C1 segment of cervical spinal cord (tissue), 14 donors: ENCODE data around the gene PRKCH.

Source experiments
- DNase-seq, 14 donors: peaks; one replicate each; lab custom pipeline; 2025; lab: John Stamatoyannopoulos, UW

PRKCH gene

DNA sequence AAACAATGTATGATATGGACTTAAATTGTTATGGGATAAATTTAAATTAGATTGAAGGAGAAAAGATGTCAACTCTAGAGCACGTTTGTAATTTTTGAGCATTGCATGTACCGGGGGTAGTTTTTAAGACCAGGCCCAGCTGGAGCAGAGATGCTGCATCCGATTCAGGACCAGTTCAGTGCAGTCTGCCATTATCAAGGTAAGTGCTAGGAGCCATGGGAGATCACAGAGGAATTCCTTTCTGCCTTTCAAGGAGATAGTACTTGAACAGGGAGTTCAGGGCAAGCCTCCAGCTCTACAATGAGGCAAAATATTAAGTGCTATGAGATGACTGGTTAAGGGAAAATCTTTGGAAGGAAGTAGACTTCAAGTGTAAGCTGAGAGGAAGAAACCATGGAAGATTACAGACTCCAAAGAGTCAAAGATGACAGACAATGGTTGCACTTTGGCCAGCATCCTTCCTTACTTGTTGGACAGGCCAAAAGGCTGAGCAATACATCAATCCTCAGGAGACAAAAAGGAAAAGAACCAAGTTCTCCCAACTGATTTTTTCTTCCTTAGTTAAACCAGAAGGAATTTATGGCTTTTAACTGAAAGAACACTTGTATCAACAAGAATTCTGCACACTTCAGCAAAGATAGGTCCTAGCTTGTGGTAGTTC lies 260.7 kb downstream of the PRKCH start:
- DNase-seq, result no peak

DNA sequence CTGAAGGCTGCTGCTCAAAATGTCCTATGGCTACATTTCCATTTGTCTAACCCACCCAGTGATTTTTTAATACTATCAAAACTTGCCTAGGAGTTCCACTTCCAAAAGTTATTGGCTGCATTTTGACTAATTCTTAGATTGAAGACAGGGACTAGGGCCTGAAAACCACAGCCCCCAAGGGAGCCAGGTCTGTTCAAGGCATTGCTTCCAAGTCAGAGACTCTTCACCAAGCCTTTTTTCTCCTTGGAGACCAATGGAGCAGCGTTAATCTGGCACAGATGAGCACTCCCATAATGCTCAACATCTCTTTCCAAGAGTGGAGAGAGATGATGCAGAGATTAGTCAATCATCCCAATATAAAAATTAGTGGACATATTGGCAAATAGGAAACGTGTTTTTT lies 261.4 kb downstream of the PRKCH start:
- DNase-seq, result no peak

DNA sequence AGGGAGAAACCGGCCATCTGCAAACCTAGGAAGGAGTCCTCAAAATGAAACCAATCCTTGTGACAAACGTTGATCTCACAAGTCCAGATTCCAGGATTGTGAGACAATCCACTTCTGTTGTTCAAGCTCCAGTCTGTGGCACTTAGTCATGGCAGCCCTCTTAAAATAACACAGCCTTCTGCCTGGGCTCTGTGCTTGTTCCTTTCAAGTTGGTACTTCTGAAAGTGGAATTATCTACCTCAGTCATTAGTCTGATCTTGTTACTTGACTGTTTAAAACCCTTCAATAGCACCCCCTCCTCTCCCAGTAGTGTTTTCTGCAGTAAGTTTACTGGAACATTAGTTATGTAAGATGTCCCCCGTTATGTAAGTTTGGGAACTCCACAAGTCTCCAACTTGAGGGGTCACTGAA lies 263.0 kb downstream of the PRKCH start:
- no peak for DNase-seq

DNA sequence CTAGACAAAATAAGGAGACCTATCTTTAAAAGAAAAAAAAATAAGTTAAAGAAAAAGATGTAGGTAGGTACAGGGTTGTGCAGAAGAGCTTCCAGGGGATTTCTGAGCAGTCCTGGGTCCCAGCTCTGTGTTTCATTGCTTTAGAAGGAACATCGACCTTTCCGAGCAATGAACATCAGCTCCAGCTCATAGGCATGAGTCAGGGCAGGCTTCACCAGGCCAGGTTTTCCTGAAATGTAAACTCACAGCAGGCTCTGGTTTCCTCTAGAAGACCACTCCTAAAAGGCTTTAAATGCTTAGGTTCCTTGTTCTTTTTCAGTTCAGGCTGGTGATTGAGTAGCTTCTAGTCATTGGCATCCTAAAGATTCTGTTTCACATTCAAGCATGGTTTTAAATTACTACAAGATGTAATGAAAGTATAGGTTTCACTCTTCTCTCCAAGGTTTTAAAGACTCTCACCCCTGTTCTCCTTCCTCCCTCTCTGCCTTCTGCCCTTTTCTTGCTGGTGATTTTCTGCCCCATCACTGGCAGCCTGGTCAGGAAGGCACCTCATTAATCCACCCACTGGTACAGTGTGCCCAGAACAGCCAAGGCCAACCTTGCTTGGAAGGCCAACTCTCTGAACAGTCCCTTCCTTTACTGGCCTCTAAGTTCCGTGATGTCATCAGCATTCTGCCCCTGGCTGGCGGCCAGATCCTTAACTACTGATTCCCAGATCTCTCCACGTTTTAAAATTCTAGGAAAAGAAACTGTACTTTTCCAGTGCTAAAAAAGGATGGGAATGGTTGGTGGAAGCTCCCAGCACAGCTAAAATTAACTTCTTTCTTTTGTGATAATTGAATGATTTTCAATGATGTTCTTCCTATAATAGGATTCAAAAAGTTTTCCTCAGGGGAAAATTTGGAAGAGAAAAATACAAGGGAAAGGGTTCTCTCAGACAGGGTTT lies 264.5 kb downstream of the PRKCH start:
- peak in 5 of 14 donors; percentile 16 to 62 (median 34) for DNase-seq

DNA sequence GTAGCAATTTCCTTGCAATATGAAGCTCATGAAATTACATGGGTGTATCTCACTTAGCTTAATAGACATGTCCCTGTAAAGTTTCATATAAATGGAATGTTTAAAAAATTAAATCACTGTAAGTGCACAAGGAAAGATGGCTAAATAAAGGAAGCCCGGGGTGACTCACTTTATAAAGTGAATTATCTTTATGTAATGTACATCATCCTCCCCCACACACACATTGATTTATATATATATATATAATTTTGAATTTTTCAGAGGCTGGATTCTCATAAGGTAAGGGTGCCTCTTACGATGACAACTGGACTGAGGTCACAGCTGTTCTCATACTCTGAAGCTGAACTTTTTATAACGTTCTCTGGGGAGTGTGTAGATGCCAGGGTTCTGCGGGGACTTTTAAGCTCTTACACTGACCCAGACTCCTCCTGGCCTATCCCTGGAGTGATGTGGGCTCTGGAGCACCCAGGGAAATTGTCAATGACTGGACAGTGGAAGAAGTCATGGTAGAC lies 265.2 kb downstream of the PRKCH start:
- no peak for DNase-seq

DNA sequence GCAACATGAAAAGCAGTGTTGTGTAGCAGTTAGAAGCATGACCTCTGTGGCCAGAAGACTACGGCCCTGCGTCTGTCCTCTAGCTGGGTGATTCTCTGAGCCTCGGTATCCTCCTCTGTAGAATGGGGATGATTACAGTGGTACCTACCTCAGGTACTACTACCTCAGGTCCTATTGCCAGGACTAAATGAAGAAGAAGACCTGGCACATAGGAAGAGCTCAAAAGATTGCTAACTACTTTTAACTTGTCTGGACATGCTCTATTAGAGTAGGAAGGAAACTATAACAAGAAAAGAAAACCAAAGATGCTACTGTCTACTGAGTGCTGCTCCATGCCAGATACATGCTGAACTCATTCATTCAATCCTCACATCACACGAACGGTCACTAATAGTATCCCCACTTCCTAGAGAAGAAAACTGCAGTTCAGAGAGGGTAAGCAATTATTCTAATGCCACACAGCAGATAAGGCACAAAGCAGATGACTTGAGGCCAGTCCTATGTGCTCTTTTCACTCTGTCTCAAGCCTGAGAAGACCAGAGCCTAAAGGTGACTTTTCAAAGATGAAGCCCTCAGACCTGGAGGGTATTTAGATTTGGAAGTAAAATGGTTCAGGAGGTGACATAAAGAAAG lies 265.8 kb downstream of the PRKCH start:
- no peak for DNase-seq

DNA sequence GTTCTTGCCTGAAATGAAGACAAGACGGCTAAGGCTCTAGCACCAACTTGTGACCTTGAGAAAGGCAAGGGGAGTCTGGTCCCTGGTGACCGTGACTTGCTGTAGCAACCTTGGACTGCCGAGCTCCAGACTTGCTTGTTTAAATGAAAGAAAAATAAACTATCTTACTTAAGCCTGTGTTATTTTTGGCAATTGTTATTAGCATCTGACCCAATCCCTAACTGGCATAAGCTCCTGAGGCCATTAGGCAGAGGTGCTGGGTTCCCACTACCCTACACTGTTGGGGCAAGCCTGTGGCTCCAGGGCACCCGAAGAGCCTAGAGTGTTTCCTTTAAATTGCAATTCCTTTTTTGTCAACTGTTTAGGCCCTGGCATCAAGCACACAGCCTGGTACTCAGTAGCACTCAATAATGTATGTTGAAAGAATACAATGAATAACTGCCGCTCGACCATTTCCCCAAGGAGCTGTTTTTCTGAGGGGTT lies 267.1 kb downstream of the PRKCH start:
- DNase-seq, result no peak

DNA sequence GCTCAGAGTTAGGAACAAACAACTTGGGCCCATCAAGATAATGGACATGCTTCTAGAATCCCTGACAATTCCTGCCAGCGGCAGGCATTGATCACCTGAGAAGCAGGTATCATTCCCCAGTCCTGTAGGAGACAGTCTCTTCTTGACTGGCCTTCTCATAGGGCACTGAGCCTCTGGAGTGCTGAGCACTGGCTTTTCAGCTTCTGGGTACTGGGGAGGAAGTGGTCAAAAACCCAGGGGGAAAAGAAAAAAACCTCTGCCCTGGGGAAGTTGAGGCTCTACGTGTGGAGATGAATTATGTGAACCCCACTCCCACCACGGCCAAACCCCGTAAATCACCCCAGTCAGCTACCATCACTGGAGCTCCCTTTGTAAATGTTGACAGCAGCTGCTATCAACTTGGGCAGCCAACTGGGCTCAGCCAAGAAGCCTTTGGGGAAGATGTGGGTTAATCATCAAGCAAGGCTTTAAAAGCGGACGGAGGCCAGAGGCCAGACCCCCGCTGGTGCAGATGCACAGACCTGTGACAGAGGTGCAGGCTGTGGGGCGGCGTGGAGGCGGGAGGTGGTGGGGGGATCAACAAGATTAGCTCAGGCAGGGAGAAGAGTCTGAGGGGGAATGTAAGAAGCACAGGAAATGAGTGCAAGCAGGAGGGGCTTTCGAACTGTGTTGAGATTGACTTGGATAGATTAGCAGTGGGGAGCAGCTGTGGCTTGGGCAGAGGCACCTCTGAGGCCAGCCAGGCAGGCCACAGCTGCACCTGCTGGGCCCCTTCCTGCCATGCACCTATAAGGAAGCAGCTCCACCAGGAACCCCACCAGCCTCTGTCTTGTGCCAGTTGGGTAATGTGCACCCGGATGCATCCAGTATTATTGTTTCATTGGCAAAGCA lies 268.6 kb downstream of the PRKCH start:
- no peak for DNase-seq

DNA sequence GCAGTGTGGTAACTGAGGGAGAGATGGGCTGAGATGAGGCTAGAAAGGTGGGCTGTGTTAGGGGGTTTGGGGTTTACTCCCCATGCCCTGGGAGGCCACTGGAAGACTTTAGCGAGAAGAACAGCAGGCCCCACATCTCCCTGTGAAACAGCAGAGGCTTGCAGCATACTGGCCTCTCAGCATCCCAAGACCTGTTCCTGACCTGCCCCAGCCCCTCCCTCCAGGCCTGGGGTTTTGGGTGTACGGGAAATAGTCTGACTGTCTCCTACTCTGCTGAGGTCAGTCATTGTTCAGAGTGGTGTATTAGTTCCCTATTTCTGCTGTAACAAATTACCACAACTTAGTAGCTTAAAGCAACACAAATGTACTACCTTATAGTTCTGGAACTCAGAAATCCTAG lies 270.5 kb downstream of the PRKCH start:
- no peak for DNase-seq

DNA sequence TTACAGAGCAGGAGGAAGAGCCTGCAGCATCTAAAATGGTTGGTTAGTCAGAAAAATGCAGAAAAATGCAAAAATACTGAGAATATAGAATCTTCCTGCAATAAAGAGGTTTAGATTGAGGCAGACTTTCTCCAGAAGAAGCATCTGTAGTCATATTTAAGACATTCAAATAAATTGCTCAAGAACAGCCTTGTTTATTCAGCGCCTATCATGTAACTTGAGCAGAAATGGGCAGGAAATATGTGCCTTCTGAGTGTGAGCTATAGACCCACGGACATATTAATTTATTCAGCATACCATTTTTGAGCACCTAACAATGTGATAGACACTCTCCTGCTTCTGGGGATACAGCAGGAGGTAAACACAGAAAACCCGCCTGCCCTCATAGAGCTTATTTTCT lies 272.0 kb downstream of the PRKCH start:
- DNase-seq, result no peak

DNA sequence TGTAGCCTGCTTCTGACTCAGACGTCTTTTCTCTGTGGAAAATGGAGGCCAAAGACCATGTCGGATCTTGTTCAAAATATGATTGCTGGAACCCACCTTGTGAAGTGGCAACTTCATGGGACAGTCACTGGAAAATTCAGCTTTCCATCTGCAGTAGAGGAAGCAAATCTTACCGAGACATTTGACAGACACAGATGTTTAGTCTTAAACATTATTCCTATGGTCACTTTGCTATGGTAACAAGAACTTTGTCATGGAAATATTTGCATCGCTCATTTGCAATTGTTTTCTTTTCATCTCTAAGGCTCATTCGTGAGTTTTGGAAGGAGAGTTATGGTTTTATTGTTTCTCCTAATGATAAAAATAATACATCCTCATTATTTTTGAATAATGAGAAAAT lies 275.6 kb downstream of the PRKCH start:
- no peak for DNase-seq

DNA sequence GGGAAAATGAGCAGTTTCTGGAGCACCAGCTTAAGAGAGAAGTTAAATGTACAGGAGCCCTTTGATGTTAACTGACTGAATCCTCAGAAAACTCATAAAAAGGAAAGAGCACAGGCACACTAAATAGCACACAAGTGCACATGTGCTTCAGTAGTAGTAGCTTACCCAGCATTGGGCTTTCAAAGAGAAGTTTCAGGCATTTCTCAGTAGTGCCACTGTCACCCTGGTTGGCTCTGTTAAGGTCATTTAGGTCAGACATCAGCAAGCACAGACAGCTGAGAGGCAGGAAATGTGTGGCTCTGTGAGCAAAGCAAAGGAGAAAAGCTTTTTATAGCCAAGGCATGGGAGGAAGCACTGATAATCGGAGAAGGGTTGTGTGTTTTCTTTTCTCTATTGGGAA lies 277.6 kb downstream of the PRKCH start:
- no peak for DNase-seq

DNA sequence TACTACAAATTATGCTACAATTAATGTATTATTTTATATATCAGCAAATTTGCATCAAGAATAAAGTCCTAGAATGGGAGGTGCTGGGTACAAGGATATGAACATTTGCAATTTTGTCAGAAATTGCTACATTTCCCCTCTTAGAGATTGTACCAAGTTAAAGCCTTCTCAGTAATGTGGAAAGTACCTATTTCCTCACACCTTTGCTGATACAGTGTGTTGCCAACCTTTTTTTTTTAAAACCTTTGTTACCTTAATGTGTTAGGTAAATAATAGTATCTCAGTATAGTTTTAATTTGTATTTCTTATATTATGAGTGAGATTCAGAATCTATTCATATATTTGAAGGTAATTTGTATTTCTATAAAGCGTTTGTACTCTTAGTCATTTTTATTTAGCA lies 278.6 kb downstream of the PRKCH start:
- DNase-seq, result no peak
